Measurements from ENCODE around the gene DPP10.

DNA sequence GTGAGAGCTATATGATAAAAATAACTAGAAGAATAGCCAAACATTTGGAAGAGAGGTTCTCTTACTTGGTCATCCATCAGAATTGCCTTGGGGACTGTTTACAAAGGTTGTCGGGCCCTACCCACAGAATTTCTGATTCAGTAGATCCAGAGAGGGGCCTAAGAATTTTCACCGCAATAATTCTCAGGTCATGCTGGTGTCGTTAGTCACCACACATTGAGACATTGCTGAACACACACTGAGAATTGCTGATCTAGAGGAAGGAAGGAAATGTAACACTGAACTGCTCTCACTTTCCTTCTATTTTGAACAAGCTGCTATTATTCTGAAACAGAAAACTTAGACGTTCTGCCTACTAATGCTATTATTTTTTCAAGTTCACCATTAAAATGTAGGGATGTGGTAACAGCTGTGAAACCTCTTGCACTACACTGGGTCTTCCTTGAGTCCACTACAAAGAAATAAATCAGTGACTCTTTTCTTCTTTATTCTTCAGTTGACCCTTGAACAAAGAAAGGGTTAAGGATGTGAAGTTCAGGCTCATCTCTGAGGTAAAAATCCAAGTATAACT lies 491.3 kb downstream of the DPP10 start:
- no peak for TF ChIP-seq ZNF426 (tag by site-specific recombination; IDR thresholded peaks at IDR 0.05)
- TF ChIP-seq, protein P1, sequence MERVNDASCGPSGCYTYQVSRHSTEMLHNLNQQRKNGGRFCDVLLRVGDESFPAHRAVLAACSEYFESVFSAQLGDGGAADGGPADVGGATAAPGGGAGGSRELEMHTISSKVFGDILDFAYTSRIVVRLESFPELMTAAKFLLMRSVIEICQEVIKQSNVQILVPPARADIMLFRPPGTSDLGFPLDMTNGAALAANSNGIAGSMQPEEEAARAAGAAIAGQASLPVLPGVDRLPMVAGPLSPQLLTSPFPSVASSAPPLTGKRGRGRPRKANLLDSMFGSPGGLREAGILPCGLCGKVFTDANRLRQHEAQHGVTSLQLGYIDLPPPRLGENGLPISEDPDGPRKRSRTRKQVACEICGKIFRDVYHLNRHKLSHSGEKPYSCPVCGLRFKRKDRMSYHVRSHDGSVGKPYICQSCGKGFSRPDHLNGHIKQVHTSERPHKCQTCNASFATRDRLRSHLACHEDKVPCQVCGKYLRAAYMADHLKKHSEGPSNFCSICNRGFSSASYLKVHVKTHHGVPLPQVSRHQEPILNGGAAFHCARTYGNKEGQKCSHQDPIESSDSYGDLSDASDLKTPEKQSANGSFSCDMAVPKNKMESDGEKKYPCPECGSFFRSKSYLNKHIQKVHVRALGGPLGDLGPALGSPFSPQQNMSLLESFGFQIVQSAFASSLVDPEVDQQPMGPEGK (tag by site-specific recombination; IDR thresholded peaks at IDR 0.05), result no peak
- no peak for TF ChIP-seq HOXA7 (CRISPR knock-in tag; IDR thresholded peaks at IDR 0.05; ENCODE audit: borderline replicate concordance)
- TF ChIP-seq, protein P2, sequence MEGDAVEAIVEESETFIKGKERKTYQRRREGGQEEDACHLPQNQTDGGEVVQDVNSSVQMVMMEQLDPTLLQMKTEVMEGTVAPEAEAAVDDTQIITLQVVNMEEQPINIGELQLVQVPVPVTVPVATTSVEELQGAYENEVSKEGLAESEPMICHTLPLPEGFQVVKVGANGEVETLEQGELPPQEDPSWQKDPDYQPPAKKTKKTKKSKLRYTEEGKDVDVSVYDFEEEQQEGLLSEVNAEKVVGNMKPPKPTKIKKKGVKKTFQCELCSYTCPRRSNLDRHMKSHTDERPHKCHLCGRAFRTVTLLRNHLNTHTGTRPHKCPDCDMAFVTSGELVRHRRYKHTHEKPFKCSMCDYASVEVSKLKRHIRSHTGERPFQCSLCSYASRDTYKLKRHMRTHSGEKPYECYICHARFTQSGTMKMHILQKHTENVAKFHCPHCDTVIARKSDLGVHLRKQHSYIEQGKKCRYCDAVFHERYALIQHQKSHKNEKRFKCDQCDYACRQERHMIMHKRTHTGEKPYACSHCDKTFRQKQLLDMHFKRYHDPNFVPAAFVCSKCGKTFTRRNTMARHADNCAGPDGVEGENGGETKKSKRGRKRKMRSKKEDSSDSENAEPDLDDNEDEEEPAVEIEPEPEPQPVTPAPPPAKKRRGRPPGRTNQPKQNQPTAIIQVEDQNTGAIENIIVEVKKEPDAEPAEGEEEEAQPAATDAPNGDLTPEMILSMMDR (tag by site-specific recombination; IDR thresholded peaks at IDR 0.05), result no peak
